ENCODE measurements around the gene SLC9A4. TPM values are rescaled to one million over a fixed set of nuclear protein-coding genes. Genes with fewer than 3 reads are reported as not detected.

SLC9A4 gene, protein sequence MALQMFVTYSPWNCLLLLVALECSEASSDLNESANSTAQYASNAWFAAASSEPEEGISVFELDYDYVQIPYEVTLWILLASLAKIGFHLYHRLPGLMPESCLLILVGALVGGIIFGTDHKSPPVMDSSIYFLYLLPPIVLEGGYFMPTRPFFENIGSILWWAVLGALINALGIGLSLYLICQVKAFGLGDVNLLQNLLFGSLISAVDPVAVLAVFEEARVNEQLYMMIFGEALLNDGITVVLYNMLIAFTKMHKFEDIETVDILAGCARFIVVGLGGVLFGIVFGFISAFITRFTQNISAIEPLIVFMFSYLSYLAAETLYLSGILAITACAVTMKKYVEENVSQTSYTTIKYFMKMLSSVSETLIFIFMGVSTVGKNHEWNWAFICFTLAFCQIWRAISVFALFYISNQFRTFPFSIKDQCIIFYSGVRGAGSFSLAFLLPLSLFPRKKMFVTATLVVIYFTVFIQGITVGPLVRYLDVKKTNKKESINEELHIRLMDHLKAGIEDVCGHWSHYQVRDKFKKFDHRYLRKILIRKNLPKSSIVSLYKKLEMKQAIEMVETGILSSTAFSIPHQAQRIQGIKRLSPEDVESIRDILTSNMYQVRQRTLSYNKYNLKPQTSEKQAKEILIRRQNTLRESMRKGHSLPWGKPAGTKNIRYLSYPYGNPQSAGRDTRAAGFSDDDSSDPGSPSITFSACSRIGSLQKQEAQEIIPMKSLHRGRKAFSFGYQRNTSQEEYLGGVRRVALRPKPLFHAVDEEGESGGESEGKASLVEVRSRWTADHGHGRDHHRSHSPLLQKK
- polyA plus RNA-seq (2013, experiment 1 of 2; ENCODE audit: insufficient read length), result 0.02 TPM
- 0.04 TPM for polyA plus RNA-seq (2013, experiment 2 of 2; ENCODE audit: insufficient read length)

DNA sequence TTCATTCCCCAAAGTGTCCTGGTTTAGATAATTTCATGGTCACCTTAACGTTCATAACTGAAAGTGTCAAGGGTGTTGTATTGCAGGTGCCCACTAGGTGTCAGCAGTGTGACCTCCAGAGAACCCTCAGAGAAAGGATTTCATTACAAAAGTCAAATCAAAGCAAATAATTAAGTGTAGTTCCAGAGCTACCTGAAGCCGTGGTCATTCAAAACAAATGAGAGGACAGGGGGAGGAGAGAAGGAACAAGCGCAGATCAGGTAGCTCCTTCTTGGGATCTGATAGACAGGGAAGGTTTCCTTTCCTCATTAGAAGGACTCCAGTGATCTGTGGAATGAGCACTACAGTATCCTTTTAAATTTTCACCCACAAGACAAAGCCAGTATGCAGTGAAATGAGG lies at the start of gene SLC9A4:
TSS of gene SLC9A4 (plus strand) at position 207 of the 400 bp plus-strand sequence. CDS start 534 bp downstream, outside the sequence.
- DNase-seq, result peak; percentile 32

DNA sequence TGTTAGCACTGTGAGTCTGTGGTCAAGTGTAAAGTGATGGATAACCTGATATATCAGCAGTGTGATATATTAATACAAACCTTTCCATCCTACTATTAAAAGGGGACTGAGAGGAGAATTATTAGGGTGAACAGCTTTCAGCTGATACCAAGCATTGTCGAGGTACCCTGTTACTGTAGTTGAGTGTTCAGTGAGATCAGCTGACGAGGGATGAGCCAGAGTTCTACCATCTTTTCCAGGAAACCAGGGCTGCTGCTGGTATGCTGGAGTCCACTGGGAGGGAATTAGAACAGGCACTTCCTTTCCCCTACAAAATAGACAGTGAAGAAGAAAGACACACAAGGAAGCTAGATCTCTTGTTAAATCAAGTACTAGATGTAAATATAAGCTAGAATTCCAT lies 49.7 kb upstream of the SLC9A4 start:
- DNase-seq, result no peak

DNA sequence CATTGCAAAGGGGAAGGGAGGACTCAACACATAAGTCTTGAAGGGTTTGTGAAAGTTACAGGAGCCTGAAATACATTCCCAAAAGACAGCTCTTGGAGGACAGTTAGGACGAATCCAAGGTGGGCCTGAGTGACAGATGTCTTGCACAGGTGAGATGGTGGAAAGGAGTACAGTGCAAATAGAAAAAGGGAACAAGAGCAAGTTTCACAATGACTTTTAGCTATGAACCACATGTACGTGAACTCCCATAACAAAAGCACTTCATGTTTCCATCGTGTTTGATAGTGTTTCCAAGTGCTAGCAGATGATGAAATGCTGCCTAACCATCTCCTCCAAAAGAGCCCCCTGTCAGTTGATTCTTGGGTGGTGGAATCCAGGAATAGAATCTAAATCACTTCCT lies 48.3 kb upstream of the SLC9A4 start:
- no peak for DNase-seq

DNA sequence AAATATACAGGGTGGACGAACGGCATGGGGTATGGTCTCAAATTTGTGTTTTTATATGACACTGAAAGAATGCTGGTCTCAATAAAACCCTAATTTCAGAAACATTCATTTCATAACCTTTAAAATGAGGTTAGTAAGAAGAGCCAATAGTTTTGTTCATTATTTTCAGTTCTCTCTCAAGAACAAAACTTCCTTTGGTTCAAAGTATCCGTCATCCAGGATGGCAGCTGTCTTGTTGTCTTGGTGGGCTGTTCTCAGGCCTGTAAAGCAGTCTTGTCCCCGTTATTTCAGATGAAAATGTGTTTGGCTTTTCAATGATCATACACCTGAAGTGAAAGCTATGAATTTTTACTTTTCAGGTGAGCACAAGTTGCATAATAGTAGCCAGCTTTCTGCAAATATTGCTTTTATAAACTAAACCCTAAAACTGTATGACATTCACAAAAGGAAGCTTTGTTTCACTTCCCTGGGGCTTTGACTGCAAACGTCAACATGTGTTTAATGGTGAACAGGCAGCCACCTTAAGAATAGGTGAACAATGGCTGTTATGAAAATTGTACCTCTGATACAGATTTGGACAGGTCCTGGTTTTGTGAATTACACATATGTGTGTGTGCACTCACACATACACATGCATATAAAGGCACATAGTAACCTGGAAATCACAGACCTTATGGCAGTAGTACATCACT lies 47.4 kb upstream of the SLC9A4 start:
- no peak for DNase-seq

DNA sequence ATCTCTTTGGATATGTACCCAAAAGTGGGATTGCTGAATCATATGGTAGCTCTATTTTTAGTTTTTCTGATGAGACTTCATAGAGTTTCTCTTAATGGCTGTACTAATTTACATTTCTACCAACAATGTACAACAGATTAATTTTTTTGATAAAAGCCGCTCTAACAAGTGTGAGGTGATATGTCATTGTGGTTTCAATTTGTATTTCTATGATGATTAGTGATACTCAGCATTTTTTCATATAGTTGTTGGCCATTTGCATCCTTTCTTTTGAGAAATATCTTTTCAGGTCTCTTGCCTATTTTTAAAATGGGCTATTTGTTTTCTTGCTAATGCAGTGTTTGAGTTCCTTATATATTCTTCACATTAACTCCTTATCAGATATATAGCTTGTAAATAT lies 45.8 kb upstream of the SLC9A4 start:
- DNase-seq, result no peak

DNA sequence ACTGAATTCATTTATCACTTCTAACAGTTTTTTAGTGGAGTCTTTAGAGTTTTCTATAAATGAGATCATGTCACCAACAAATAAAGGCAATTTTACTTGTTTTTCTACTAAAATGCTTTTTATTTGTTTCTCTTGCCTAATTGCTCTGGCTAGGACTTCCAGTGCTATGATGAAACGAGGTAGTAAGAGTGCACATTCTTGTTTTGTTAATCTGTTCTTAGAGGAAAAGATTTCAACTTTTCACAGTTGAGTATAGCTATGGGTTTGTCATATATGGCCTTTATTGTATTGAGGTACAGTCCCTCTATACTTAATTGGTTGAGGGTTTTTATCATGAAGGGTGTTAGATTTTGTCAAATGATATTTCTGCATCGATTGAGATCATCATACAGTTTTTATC lies 44.5 kb upstream of the SLC9A4 start:
- no peak for DNase-seq

DNA sequence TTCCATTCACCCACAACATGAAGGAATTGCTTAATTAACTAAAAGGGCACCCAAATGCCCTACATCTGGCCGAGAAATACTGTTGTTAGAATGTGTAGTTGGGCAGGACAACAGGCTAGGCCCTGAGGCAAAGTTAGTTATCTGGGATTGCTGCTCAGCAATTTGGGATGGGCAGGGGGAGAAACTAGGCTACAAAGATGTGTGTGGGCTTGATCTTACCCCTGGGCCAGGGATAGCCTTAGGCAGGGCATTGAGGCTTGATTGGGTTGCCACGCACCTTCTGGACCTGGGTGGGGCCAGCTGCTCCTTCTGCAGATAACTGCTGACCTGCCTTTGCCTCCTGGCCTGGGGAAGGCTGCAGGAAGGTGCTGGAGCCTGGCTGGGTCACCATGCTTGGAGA lies 40.6 kb upstream of the SLC9A4 start:
- no peak for DNase-seq

DNA sequence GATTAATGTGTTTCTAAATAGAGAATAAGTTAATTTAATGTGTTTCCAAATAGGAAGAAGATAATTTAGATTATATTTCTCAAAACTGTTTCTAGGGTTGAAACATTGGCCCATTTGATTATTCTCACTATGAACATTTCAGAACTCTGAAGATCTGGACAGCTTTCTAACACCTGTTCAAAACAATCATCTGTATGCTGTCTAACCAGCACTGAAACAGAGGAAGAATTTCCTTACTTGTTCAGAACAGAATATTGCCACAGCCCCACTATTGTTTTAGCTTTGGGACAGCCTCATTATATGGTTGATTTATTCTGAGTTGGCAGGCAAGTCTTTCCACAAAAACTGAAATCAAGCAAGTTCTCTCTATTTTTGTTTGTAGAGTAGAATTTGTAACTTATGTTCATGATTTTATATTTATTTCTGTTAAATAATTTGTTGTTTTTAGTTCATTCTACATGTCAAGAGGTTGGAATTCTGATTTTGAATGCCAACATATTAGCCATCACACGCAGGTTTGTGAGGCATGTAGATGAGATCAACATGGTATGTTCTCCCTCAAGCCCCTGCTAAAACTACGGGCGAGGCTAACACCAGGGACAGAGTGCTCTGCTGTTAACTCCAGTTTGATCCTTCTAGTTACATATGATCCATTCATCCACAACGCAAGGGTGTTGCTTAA lies 38.9 kb upstream of the SLC9A4 start:
- no peak for DNase-seq

DNA sequence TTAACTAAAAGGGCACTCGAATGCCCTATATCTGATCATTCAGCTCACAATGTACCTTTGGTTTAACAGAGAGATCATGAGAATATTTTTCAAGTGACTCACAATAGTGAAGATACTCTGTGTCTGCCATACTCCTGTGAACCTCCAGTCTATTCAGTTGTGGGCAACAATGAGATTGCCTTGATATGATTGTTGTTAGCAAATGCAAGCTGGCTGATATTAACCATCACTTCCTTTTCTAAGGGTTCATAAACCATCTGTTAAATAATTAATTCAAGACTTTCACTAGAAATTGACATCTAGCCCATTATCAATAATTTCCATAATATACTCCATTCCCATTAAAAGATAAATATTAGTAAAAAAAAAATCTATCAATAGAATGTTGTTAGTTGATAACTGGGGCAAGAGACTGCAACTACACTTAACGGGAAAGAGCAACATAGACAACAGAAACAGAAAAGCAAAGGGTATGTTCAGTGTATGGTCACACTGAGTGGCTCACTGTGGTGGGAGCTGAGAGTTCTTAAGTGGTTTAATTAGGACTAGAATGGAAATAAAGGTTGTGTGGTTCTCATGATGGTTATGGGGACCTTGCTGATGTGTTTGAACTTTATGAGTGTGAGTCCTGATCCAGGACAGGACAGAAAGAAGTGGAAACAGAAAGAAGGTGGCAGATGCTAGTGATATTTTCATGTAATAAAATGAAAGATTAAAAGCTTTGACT lies 38.2 kb upstream of the SLC9A4 start:
- DNase-seq, result no peak

DNA sequence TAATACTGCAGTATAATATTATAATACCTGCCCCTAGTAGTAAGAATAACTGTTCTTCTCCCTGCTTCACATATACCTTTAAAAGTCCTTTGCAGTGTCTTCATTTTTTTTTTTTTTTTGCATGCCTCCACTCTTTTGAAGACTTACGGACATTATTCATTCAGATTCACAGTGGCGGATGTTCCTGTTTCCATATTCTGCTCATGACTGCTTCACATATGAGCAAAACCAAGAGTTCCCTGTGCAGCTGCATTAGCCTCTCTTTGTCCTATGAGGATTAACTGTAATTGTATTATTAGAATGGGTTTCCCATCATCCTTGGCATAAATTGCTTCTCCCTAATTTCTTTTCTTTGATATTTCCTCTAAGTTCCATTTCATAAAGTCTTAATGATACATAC lies 37.3 kb upstream of the SLC9A4 start:
- no peak for DNase-seq

DNA sequence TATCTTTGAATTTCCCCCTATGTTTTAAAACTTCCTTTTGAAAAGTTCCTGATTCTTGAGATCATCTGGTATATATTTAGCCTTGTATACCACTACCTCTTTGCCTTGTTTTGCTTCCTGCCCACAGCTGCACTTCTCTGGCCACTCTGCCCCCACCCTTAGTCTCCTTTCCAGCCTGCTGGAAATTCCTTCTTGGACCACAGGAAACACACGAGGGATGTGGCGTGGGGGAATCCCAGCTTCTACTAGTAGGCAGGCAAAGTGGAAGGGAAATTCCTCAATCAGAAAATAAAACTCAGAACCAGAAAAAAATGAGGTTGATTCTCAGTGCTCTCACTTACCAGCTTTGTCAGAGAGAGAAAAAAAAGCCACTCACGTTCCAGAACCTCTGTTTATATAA lies 36.7 kb upstream of the SLC9A4 start:
- DNase-seq, result peak; percentile 63

DNA sequence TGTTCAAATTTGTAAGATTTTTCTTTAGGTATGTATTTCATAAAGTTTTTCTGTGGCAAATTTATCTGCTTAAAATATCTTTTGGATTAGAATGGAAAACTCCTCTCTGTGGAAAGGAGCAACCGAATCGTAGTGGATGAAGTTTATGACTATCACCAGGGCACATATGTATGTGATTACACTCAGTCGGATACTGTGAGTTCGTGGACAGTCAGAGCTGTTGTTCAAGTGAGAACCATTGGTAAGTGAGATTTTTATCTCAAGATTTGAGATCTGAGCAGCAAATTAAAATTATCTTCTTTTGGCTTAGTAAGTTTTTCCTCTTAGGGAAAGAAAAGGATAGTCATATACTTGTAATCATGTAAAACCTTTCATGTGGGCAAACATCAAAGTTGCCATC lies 35.9 kb upstream of the SLC9A4 start:
- DNase-seq, result no peak

DNA sequence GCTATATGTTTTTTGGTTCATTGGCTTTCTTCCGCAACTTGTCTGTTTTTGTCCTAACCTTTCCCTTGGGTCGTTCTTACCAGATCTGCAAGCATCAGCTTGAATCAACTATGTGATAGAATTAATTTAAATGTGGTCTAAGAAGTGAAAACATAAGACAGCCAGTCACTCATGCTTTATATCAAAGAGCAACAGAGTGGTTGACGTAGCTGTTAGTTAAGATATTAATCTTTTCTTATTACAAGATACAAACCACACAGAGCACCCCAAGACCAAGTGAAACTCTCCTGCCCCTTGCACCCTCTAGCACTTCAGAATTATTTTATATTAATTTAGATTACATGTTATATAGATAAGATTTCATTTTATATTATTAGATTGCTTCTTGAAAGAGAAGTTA lies 34.9 kb upstream of the SLC9A4 start:
- no peak for DNase-seq

DNA sequence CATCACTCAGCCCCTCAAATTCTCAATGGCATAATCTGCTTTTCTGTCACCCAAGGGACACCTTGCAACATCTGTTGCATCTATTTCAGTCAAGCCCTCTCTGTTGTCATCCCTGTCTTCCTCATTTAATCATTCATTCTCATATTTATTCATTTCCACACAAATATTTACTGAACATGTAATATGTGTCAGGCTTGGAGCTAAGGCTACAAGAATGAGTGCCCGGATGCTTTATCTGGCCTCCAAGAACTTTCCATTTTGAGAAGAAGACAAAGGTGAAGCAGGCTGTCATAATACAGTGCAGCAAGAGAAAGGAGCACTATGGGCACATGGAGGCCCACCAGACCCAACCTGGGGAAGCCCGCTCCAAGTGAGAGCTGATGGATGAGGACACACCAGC lies 34.4 kb upstream of the SLC9A4 start:
- DNase-seq, result no peak

DNA sequence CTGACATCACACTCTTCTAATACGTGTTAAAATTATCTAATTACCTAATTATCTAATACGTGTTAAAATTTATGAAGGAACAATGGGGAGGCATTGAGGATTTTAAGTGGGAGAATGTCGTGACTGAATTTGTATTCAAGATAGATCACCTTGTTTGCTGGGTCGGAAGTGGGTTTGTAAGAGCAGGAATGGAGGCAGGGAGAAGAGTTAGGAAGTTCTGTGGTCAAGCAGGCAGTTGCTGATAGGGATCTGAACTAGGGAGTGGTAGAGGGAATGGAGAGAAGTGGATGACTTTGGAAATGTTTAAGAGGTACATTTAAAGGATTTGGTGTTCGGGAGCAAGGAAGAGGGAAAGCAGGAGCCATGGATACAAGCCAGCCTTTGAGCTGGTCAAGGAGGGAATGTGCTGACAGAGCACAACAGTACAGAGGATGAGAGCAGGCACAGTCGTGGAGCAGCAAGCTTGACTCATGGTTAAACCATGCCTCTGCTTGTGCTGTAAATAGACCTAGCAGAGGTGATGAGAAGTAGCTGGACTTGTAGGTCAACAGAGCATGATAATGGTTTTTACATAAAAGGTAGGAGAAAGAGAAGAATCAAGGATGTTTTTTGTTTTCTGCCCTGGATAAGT lies 33.8 kb upstream of the SLC9A4 start:
- peak; percentile 68 for DNase-seq

DNA sequence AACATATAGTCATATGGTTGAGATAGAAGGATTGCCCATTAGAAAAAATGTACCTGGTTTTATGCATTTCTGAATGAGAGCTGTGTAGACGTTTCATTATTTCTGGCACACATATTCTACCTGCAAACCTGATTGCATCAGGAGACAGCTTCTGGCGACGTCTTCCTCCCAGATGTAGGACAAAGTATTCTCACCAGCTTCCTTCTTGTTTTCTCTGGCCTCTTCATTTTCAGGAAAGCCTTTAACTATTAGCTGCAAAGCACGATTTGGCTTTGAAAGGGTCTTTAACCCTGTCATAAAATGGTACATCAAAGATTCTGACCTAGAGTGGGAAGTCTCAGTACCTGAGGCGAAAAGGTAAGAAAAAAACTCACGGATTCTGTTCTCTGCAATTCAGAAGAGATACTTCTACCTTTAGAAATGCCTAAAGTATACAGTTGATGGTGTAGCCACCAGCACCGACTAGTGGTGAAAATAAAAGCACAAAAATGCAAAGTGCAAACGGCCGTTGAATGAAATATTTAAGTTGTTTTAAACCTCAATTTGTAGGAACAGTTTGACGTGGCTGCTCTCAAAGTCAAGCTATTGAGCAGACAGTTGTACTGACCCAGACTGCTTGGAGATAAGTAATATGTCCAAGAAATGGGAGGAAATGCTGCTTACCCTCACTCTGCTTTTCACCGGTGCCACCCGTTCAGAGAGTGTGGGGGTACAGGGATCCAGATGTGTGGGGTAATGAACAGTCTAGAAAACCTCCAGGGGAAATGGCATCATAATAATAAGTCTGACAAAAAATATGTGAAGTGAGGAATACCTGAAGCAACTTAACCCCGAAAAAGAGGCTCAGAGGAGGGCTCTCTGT lies 29.8 kb upstream of the SLC9A4 start:
- peak; percentile 39 for DNase-seq

DNA sequence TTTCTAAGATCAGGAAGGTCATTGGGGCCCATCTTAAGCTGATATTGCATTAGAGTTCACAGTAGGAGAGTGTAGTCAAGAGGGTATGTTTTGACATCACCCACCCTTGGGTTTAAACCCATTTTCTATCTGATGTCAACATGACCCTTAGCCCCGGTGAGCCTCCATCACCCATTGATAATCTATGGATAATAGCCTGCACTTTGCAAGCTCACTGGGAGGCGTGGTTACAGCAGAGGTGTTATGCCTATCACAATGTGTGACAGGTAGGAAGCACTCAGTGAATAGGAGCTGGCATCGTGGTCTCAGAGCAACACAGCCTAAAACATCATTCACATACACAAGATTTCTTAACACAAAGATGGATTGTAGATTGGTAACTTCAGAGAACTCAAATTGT lies 28.8 kb upstream of the SLC9A4 start:
- no peak for DNase-seq

DNA sequence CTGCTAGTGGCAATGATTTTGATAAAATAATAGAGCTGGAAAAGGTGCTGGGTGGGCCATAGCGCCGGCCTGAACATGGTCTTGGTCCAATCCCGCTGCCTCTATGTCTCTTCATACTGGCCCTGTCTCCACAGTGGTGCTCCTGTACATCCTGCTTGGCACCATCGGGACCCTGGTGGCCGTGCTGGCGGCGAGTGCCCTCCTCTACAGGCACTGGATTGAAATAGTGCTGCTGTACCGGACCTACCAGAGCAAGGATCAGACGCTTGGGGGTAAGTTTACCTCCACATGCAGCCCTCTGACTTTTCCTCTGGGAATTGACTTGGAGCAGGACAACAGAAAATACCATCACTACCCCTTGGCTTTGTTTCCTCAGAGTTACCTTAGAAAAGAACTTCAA lies 26.1 kb upstream of the SLC9A4 start:
- DNase-seq, result no peak

DNA sequence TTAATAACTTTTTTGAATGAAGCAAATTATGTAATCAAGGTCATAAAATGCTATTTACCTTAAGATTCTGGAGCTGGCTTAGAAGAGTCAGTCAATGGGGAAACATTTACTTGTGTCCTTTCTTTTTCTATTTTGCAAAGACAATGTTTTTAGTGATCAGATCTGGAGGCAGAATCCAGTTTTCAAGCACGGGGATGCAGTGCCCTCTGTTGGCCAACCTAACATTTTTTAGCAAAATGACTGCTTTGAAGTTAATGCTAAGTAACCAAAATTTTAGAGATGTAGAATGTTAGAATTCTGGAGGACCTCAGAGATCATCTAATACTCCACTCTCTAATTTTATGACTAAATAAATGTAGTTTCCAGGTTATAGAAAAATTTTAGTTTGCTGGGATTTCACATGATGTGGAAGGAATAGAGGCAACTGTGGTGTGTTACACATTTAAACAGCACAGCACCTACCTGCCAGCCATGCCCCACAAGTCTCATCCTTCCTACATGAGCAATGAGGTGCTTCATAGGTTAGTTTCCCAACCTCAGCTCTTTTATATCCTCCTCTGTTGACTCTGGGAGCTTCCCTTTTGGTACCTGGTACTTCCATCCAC lies 23.6 kb upstream of the SLC9A4 start:
- DNase-seq, result peak; percentile 48

DNA sequence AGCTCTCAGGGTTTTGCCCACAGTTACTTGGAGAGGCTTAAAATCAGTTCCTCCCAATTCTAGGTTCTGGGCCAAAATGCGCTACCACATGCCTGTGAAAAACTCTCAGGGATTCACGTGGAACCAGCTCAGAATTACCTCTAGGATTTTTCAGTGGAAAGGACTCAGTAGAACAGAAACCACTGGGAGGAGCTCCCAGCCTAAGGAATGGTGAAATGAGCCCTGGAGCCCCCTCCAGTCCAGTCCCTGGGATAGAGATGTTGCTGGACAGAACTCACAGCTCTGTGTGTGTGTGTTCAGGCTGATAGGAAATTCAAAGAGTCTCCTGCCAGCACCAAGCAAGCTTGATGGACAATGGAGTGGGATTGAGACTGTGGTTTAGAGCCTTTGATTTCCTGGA lies 21.1 kb upstream of the SLC9A4 start:
- no peak for DNase-seq
